Measurements from ENCODE around the gene KDM4B.

The KDM4B gene

DNA sequence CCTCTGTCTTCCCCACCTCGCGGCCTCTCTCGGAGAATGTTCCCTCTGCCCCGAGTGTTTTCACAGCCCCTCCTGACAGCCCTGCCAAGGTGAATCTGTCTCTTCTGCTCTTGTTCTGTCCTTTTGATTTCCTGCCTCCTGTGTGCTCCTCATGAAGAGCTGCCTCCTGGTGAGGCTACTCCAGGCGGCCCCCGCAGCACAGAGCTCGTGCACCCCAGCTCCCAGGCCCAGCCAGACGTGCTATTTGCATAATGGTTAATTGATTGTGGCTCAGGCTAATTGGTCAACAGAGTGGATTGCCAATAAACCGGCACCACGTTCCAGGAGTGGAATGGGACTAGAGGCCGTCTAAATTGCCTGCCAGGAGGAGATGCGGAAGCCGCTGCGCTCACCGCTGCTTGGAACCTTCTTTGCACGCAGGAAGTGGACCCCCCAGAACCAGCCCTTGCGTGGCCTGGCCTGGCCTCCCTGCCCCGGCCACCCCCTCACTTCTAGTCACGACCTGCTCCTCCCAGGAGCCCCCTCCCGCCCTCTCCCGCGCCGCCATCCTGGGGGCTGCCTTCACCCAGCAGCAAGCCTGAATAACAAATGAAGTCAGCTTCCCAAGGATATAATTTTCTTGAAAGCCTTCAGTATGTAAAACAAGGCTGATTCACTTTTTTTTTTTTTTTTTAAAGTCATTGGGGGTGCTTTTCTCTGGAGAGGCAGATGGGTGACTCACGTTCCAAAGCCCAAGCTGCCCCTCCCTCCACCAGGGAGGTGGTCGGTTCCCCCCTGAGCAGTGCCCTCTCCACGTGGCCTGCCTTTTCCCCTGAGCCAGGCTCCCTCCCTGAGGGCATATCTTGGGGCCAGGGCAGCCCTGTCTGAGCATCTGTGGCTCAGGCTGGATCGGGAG is 144.0 kb downstream of the KDM4B start:
- Histone ChIP-seq H3K36me3 (ENCODE audit: insufficient read depth, low read length) (peaks cover 75% of the 10 kb centered on the region), H3K4me1 (ENCODE audit: insufficient read depth, low read length) (no peaks in the 10 kb centered on the region), H3K27me3 (ENCODE audit: insufficient read depth, low read length, poor library complexity) (no peaks in the 10 kb centered on the region), H3K4me3 (ENCODE audit: low read depth in 1 of 2, low read length in 2 of 2) (no peak overlapping the region), H2AFZ (ENCODE audit: low read depth, low read length) (no peak overlapping the region), H3K27ac (ENCODE audit: low read length) (no peak overlapping the region), H3K9ac (ENCODE audit: low read depth, low read length) (no peak overlapping the region), H3K79me2 (ENCODE audit: insufficient read depth, low read length) (no peaks in the 10 kb centered on the region), H3K9me3 (ENCODE audit: insufficient read depth, low read length, severe bottlenecking) (peaks cover 8% of the 10 kb centered on the region), H4K20me1 (ENCODE audit: insufficient read depth, low read length) (0 out of 2 replicates have a peak, but pooled peaks cover 5% of the 10 kb centered on the region), H3K4me2 (ENCODE audit: insufficient read depth, low read length) (no peak overlapping the region)
- DNase-seq (no peak), ATAC-seq (ENCODE audit: insufficient read depth, low read depth) (no peak)
- TF ChIP-seq, protein P1, sequence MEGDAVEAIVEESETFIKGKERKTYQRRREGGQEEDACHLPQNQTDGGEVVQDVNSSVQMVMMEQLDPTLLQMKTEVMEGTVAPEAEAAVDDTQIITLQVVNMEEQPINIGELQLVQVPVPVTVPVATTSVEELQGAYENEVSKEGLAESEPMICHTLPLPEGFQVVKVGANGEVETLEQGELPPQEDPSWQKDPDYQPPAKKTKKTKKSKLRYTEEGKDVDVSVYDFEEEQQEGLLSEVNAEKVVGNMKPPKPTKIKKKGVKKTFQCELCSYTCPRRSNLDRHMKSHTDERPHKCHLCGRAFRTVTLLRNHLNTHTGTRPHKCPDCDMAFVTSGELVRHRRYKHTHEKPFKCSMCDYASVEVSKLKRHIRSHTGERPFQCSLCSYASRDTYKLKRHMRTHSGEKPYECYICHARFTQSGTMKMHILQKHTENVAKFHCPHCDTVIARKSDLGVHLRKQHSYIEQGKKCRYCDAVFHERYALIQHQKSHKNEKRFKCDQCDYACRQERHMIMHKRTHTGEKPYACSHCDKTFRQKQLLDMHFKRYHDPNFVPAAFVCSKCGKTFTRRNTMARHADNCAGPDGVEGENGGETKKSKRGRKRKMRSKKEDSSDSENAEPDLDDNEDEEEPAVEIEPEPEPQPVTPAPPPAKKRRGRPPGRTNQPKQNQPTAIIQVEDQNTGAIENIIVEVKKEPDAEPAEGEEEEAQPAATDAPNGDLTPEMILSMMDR (IDR thresholded peaks at IDR 0.05; ENCODE audit: borderline replicate concordance, extremely low read depth, low read length, poor library complexity, severe bottlenecking), result no peak
- no peak for TF ChIP-seq EZH2 (IDR thresholded peaks at IDR 0.05; ENCODE audit: borderline replicate concordance, low read depth, low read length, severe bottlenecking)

GRCh38 chr19:5113633-5114586 is 145.0 kb downstream of the KDM4B start:
- no peaks in the 10 kb centered on the region for H3K79me2 ChIP-seq (ENCODE audit: insufficient read depth, low read length)
- no peak overlapping the region for H3K9ac ChIP-seq (ENCODE audit: low read depth, low read length)
- TF ChIP-seq EZH2 (IDR thresholded peaks at IDR 0.05; ENCODE audit: borderline replicate concordance, low read depth, low read length, severe bottlenecking), result no peak
- TF ChIP-seq, protein P1 (IDR thresholded peaks at IDR 0.05; ENCODE audit: borderline replicate concordance, extremely low read depth, low read length, poor library complexity, severe bottlenecking), result no peak
- peaks cover 8% of the 10 kb centered on the region for H3K9me3 ChIP-seq (ENCODE audit: insufficient read depth, low read length, severe bottlenecking)
- no peak for DNase-seq
- peaks cover 5% of the 10 kb centered on the region; the same call in 1 of the 2 replicates for H4K20me1 ChIP-seq (ENCODE audit: insufficient read depth, low read length)
- H3K4me3 ChIP-seq (ENCODE audit: low read depth in 1 of 2, low read length in 2 of 2), result no peak overlapping the region
- peaks cover 70% of the 10 kb centered on the region for H3K36me3 ChIP-seq (ENCODE audit: insufficient read depth, low read length)
- no peaks in the 10 kb centered on the region for H3K4me1 ChIP-seq (ENCODE audit: insufficient read depth, low read length)
- no peaks in the 10 kb centered on the region for H3K27me3 ChIP-seq (ENCODE audit: insufficient read depth, low read length, poor library complexity)
- no peak for ATAC-seq (ENCODE audit: insufficient read depth, low read depth)
- H2AFZ ChIP-seq (ENCODE audit: low read depth, low read length), result no peak overlapping the region
- H3K4me2 ChIP-seq (ENCODE audit: insufficient read depth, low read length), result no peak overlapping the region
- H3K27ac ChIP-seq (ENCODE audit: low read length), result no peak overlapping the region

DNA sequence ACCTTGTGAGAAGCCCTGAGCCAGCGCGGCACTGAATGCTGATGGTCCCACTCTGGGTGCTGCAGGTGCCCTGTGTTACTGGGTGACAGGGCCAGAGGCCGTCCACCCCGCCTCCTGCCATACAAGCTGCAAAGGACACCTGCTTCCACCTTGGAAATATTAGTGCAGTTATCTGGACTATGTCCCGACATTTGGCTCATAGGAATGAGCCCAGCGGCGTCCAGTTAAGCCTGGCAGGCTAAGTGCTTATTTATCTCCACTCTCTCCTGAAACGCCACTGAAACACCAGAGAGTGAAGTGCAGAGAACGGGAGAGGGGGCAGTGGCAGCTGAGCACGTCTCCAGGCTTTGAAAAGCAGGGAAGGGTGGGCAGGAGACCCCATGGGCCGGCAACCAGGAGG is 145.8 kb downstream of the KDM4B start:
- Histone ChIP-seq H3K9me3 (ENCODE audit: insufficient read depth, low read length, severe bottlenecking) (peaks cover 8% of the 10 kb centered on the region), H3K4me2 (ENCODE audit: insufficient read depth, low read length) (no peak overlapping the region), H3K9ac (ENCODE audit: low read depth, low read length) (no peak overlapping the region), H3K79me2 (ENCODE audit: insufficient read depth, low read length) (no peaks in the 10 kb centered on the region), H3K27ac (ENCODE audit: low read length) (no peak overlapping the region), H4K20me1 (ENCODE audit: insufficient read depth, low read length) (peaks cover 3% of the 10 kb centered on the region; the same call in 1 of the 2 replicates), H3K27me3 (ENCODE audit: insufficient read depth, low read length, poor library complexity) (no peaks in the 10 kb centered on the region), H2AFZ (ENCODE audit: low read depth, low read length) (no peak overlapping the region), H3K4me1 (ENCODE audit: insufficient read depth, low read length) (no peaks in the 10 kb centered on the region), H3K36me3 (ENCODE audit: insufficient read depth, low read length) (peaks cover 74% of the 10 kb centered on the region), H3K4me3 (ENCODE audit: low read depth in 1 of 2, low read length in 2 of 2) (no peak overlapping the region)
- TF ChIP-seq EZH2 (IDR thresholded peaks at IDR 0.05; ENCODE audit: borderline replicate concordance, low read depth, low read length, severe bottlenecking), result no peak
- TF ChIP-seq, protein P1 (IDR thresholded peaks at IDR 0.05; ENCODE audit: borderline replicate concordance, extremely low read depth, low read length, poor library complexity, severe bottlenecking), result no peak
- no peak for ATAC-seq (ENCODE audit: insufficient read depth, low read depth)
- DNase-seq, result no peak

All from DND-41 (cell line).